WTC11 (cell line): ENCODE measurements around the gene POM121C. TPM values are rescaled to one million over a fixed set of nuclear protein-coding genes. Genes with fewer than 3 reads are reported as not detected.
A peak's percentile ranks its signal among the peaks of the same experiment; 100 is the strongest.

ENCODE experiments used
- ATAC-seq: fragments of 200-7000 bp; cut with Tn5 transposase; 2 replicates; pipeline ENCODE4 v1.10.0; 2021; ENCODE audit warnings: mild to moderate bottlenecking, moderate library complexity
- CTCF ChIA-PET: fragments of 300-600 bp; sonication (Branson Sonifier 250); formaldehyde crosslinking; loops from one replicate; lab custom pipeline; 2021; ENCODE audit warnings: antibody characterized with exemption; lab: Charles Lee
- POLR2A ChIA-PET: fragments of 350-600 bp; sonication (Branson Sonifier 250); formaldehyde crosslinking; loops from one replicate; lab custom pipeline; 2021; ENCODE audit warnings: antibody characterized with exemption; lab: Charles Lee
- DNase-seq: peaks from one replicate; pipeline ENCODE4 v3.0.0; 2021; ENCODE audit warnings: low spot score
- H3K27ac Mint-ChIP-seq: 2 replicates; pipeline ENCODE4 v1.8.0; 2021; ENCODE audit warnings: mixed read lengths
- H3K27me3 Mint-ChIP-seq: 2 replicates; pipeline ENCODE4 v1.8.0; 2021; ENCODE audit warnings: low read depth, mild to moderate bottlenecking, moderate library complexity, mixed read lengths
- H3K36me3 Mint-ChIP-seq: 2 replicates; pipeline ENCODE4 v1.8.0; 2021; ENCODE audit warnings: mixed read lengths
- H3K4me1 Mint-ChIP-seq: 2 replicates; pipeline ENCODE4 v1.8.0; 2022; ENCODE audit warnings: mixed read lengths
- H3K4me3 Mint-ChIP-seq: 2 replicates; pipeline ENCODE4 v1.8.0; 2021; ENCODE audit warnings: mild to moderate bottlenecking, moderate library complexity, mixed read lengths
- H3K9me3 Mint-ChIP-seq: 2 replicates; pipeline ENCODE4 v1.8.0; 2021; ENCODE audit warnings: mixed read lengths
- CBFB ChIP-seq: sonication (generic); formaldehyde crosslinking; IDR thresholded peaks from 2 replicates; pipeline ENCODE4 v1.8.1; 2022; ENCODE audit warnings: mild to moderate bottlenecking, low read depth, missing genetic modification reagents
- ELF4 ChIP-seq: sonication (generic); formaldehyde crosslinking; IDR thresholded peaks from 2 replicates; pipeline ENCODE4 v1.8.1; 2022; ENCODE audit warnings: low read depth, mild to moderate bottlenecking, moderate library complexity, missing genetic modification reagents
- FOXK1 ChIP-seq: sonication (generic); formaldehyde crosslinking; IDR thresholded peaks from 2 replicates; pipeline ENCODE4 v1.8.0; 2022; ENCODE audit warnings: mild to moderate bottlenecking, moderate library complexity, missing genetic modification reagents
- GRHL2 ChIP-seq: fragments of 250-450 bp; sonication (Bioruptor Pico); IDR thresholded peaks from 2 replicates; pipeline ENCODE4 v1.8.0; 2022; ENCODE audit warnings: mild to moderate bottlenecking, moderate library complexity; ENCODE audit not compliant: insufficient replicate concordance, severe bottlenecking
- JUN ChIP-seq: sonication (generic); formaldehyde crosslinking; IDR thresholded peaks from 2 replicates; pipeline ENCODE4 v1.8.0; 2023; ENCODE audit warnings: mild to moderate bottlenecking, missing genetic modification reagents
- MYBL2 ChIP-seq: sonication (generic); formaldehyde crosslinking; IDR thresholded peaks from 2 replicates; pipeline ENCODE4 v1.8.1; 2023; ENCODE audit warnings: mild to moderate bottlenecking, moderate library complexity, missing genetic modification reagents
- NFATC4 ChIP-seq: fragments of 250-450 bp; sonication (Bioruptor Pico); IDR thresholded peaks from 2 replicates; pipeline ENCODE4 v1.9.0; 2021; ENCODE audit warnings: mild to moderate bottlenecking
- NR1H2 ChIP-seq: sonication (generic); formaldehyde crosslinking; IDR thresholded peaks from 2 replicates; pipeline ENCODE4 v1.9.0; 2021; ENCODE audit warnings: mild to moderate bottlenecking, moderate library complexity, missing genetic modification reagents
- NR2C2 ChIP-seq: sonication (generic); formaldehyde crosslinking; IDR thresholded peaks from 2 replicates; pipeline ENCODE4 v1.8.0; 2022; ENCODE audit warnings: mild to moderate bottlenecking, missing genetic modification reagents
- SOX15 ChIP-seq: fragments of 250-450 bp; sonication (Bioruptor Pico); IDR thresholded peaks from 2 replicates; pipeline ENCODE4 v1.9.0; 2021; ENCODE audit warnings: mild to moderate bottlenecking
- ZNF121 ChIP-seq: sonication (generic); formaldehyde crosslinking; IDR thresholded peaks from 2 replicates; pipeline ENCODE4 v1.8.0; 2023; ENCODE audit warnings: missing genetic modification reagents
- ZNF219 ChIP-seq: sonication (generic); formaldehyde crosslinking; IDR thresholded peaks from 2 replicates; pipeline ENCODE4 v1.8.0; 2023; ENCODE audit warnings: missing genetic modification reagents, mild to moderate bottlenecking, borderline replicate concordance
- ZNF263 ChIP-seq: sonication (generic); formaldehyde crosslinking; IDR thresholded peaks from 2 replicates; pipeline ENCODE4 v1.8.1; 2022; ENCODE audit warnings: low read depth, mild to moderate bottlenecking, moderate library complexity, missing genetic modification reagents
- ZNF671 ChIP-seq: fragments of 250-450 bp; sonication (Bioruptor Pico); IDR thresholded peaks from 2 replicates; pipeline ENCODE4 v1.8.0; 2021; ENCODE audit warnings: mild to moderate bottlenecking
- total RNA-seq: library from RNA; stranded (reverse); gene quantifications from 3 replicates; pipeline ENCODE4 v1.2.3, GENCODE V29; 2021
- TF ChIP-seq, protein P1 (sequence below): sonication (generic); formaldehyde crosslinking; conservative IDR thresholded peaks from 2 replicates; pipeline ENCODE4 v1.8.1; 2023; ENCODE audit warnings: mild to moderate bottlenecking, low read depth, missing genetic modification reagents, moderate library complexity
- TF ChIP-seq, protein P2 (sequence below): sonication (generic); formaldehyde crosslinking; IDR thresholded peaks from 2 replicates; pipeline ENCODE4 v1.8.1; 2022; ENCODE audit warnings: missing genetic modification reagents, borderline replicate concordance
- TF ChIP-seq, protein P3 (sequence below): fragments of 250-450 bp; sonication (Bioruptor Pico); IDR thresholded peaks from 2 replicates; pipeline ENCODE4 v1.9.0; 2021; ENCODE audit warnings: mild to moderate bottlenecking
- TF ChIP-seq, protein P4 (sequence below): fragments of 250-450 bp; sonication (Bioruptor Pico); IDR thresholded peaks from 2 replicates; pipeline ENCODE4 v1.9.0; 2021; ENCODE audit warnings: mild to moderate bottlenecking, borderline replicate concordance

POM121C gene
- total RNA-seq, 1 experiment from 2014 or later: 52.7 TPM

DNA sequence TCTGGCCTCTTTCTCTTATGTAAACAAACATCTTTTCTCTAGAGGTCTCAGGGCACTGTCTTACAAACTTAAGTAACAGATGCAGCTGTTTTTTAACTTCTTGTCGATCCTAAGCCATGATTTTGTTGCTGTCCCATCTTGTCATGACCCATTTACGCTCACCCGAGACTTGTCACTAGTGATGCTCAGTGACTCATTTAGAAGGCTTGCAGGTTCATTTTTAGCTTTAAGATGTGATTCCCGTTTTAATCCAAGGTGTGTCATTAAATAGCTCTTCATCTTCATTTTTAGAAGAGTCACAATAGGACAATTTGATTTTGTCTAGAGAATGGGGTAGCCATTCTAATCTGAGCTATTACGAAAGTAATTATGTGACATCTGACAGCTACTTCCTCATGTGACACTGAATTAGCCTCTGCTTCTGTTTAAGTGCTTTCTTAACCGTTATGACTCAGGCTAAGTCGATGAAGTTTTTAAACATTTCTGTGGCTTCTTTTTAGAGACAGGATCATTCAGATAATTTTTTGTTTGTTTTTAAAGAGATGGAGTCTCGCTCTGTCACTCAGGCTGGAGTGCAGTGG is 48.7 kb upstream of the POM121C start (continued):
- TF ChIP-seq, protein P1, sequence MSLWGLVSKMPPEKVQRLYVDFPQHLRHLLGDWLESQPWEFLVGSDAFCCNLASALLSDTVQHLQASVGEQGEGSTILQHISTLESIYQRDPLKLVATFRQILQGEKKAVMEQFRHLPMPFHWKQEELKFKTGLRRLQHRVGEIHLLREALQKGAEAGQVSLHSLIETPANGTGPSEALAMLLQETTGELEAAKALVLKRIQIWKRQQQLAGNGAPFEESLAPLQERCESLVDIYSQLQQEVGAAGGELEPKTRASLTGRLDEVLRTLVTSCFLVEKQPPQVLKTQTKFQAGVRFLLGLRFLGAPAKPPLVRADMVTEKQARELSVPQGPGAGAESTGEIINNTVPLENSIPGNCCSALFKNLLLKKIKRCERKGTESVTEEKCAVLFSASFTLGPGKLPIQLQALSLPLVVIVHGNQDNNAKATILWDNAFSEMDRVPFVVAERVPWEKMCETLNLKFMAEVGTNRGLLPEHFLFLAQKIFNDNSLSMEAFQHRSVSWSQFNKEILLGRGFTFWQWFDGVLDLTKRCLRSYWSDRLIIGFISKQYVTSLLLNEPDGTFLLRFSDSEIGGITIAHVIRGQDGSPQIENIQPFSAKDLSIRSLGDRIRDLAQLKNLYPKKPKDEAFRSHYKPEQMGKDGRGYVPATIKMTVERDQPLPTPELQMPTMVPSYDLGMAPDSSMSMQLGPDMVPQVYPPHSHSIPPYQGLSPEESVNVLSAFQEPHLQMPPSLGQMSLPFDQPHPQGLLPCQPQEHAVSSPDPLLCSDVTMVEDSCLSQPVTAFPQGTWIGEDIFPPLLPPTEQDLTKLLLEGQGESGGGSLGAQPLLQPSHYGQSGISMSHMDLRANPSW (CRISPR knock-in tag): no peak

DNA sequence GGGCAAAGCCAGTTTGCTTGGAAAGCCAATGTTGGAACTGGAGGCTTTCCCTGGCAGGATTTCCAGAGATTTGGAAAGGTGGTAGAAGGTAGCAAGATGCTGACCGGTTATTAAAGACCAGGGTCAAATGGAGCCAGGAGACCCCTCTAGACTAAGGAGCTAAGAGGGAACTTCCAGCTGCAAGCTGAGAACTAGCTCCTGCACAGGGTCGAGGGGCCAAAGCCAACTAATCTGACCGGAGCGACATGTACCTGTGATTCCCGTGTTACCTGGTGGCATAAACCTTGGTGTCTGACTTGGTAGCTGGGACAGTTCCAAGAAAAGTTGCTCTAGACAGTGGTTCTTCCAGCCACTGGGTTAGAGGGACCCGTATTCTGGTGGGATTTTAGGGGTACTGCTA is 47.8 kb upstream of the POM121C start:
- ATAC-seq (no peak), DNase-seq (no peak)
- ChIA-PET POLR2A (no interaction called here), CTCF (no interaction called here)
- peaks cover 29% of the 10 kb centered on the region for H3K36me3 Mint-ChIP-seq
- no peaks in the 10 kb centered on the region for H3K9me3 Mint-ChIP-seq
- no peak overlapping the region for H3K4me3 Mint-ChIP-seq
- peak overlapping the region; percentile 5; the same call in 1 of the 2 replicates for H3K27ac Mint-ChIP-seq
- no peaks in the 10 kb centered on the region for H3K27me3 Mint-ChIP-seq
- TF ChIP-seq MYBL2 (no peak), SOX15 (CRISPR knock-in tag) (no peak), NR2C2 (CRISPR knock-in tag) (no peak)
- H3K4me1 Mint-ChIP-seq: peaks cover 3% of the 10 kb centered on the region; the same call in 1 of the 2 replicates

DNA sequence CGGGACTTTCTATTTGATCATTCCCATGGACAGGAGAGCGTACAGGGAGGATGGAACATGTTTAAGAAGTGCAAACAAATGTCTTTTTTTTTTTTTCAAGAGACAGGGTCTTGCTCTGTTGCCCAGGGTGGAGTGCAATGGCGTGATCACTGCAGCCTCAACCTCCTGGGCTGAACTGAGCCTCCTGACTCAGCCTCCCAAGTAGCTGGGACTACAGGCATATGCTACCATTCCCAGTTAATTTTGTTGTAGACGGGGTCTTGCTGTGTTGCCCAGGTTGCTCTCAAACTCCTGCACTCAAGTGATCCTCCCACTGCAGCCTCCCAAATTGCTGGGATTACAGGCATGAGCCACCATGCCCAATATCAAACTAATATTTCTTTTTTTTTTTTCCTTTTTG is 46.5 kb upstream of the POM121C start:
- ATAC-seq (no peak), DNase-seq (no peak)
- H3K27me3 Mint-ChIP-seq: no peaks in the 10 kb centered on the region
- ChIA-PET CTCF (no interaction called here), POLR2A (no interaction called here)
- no peaks in the 10 kb centered on the region for H3K9me3 Mint-ChIP-seq
- H3K27ac Mint-ChIP-seq: no peak overlapping the region
- no peak overlapping the region for H3K4me3 Mint-ChIP-seq
- TF ChIP-seq, protein P2, sequence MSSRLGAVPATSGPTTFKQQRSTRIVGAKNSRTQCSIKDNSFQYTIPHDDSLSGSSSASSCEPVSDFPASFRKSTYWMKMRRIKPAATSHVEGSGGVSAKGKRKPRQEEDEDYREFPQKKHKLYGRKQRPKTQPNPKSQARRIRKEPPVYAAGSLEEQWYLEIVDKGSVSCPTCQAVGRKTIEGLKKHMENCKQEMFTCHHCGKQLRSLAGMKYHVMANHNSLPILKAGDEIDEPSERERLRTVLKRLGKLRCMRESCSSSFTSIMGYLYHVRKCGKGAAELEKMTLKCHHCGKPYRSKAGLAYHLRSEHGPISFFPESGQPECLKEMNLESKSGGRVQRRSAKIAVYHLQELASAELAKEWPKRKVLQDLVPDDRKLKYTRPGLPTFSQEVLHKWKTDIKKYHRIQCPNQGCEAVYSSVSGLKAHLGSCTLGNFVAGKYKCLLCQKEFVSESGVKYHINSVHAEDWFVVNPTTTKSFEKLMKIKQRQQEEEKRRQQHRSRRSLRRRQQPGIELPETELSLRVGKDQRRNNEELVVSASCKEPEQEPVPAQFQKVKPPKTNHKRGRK (CRISPR knock-in tag): no peak
- peak; percentile 81 for TF ChIP-seq ZNF121 (CRISPR knock-in tag)
- peaks cover 19% of the 10 kb centered on the region for H3K36me3 Mint-ChIP-seq
- H3K4me1 Mint-ChIP-seq: peaks cover 6% of the 10 kb centered on the region

DNA sequence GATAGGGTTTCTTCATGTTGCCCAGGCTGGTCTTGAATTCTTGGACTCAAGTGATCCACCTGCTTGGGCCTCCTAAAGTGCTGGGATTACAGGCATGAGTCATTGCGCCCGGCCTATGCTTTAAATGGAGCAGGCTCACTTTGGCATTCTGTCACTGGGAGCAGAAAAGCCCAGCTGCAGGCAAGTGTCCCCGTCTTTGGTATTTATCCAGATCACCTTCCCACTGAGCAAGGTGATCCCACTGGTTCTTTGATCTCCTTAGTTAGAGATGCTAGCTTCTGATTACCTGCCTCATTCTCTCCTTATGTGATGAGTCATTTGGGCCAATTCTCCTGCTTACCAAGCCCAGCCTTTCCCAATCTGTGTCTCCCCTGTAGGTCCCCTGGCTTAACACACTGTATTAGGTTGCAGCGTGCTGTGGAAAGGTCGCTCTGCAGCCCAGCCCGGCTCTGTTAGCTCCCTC is 45.3 kb upstream of the POM121C start:
- Mint-ChIP-seq H3K4me1 (peaks cover 12% of the 10 kb centered on the region), H3K9me3 (no peaks in the 10 kb centered on the region), H3K4me3 (no peak overlapping the region), H3K36me3 (peaks cover 9% of the 10 kb centered on the region), H3K27ac (peak overlapping the region; percentile 59; the same call in 1 of the 2 replicates), H3K27me3 (no peaks in the 10 kb centered on the region)
- ChIA-PET POLR2A (interaction anchor here (0.6 to 1.1 kb wide), 2 partner anchors 448 to 516 kb away, joined by 3 to 6 read pairs; partner anchors contain the start of gene STYXL1), CTCF (interaction anchor here (0.6 kb wide), 2 partner anchors 28 to 231 kb away, joined by 3 read pairs; no protein-coding TSS in a partner anchor)
- peak; percentile 18 for DNase-seq
- ATAC-seq: peak; percentile 9
- TF ChIP-seq ELF4 (CRISPR knock-in tag) (no peak), CBFB (CRISPR knock-in tag) (no peak), ZNF263 (no peak), ZNF671 (CRISPR knock-in tag) (no peak), NFATC4 (no peak), JUN (no peak), NR1H2 (CRISPR knock-in tag) (no peak), ZNF219 (CRISPR knock-in tag) (no peak), GRHL2 (CRISPR knock-in tag) (no peak), FOXK1 (no peak)
- TF ChIP-seq, protein P3, sequence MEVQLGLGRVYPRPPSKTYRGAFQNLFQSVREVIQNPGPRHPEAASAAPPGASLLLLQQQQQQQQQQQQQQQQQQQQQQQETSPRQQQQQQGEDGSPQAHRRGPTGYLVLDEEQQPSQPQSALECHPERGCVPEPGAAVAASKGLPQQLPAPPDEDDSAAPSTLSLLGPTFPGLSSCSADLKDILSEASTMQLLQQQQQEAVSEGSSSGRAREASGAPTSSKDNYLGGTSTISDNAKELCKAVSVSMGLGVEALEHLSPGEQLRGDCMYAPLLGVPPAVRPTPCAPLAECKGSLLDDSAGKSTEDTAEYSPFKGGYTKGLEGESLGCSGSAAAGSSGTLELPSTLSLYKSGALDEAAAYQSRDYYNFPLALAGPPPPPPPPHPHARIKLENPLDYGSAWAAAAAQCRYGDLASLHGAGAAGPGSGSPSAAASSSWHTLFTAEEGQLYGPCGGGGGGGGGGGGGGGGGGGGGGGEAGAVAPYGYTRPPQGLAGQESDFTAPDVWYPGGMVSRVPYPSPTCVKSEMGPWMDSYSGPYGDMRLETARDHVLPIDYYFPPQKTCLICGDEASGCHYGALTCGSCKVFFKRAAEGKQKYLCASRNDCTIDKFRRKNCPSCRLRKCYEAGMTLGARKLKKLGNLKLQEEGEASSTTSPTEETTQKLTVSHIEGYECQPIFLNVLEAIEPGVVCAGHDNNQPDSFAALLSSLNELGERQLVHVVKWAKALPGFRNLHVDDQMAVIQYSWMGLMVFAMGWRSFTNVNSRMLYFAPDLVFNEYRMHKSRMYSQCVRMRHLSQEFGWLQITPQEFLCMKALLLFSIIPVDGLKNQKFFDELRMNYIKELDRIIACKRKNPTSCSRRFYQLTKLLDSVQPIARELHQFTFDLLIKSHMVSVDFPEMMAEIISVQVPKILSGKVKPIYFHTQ (CRISPR knock-in tag): no peak
- TF ChIP-seq, protein P4, sequence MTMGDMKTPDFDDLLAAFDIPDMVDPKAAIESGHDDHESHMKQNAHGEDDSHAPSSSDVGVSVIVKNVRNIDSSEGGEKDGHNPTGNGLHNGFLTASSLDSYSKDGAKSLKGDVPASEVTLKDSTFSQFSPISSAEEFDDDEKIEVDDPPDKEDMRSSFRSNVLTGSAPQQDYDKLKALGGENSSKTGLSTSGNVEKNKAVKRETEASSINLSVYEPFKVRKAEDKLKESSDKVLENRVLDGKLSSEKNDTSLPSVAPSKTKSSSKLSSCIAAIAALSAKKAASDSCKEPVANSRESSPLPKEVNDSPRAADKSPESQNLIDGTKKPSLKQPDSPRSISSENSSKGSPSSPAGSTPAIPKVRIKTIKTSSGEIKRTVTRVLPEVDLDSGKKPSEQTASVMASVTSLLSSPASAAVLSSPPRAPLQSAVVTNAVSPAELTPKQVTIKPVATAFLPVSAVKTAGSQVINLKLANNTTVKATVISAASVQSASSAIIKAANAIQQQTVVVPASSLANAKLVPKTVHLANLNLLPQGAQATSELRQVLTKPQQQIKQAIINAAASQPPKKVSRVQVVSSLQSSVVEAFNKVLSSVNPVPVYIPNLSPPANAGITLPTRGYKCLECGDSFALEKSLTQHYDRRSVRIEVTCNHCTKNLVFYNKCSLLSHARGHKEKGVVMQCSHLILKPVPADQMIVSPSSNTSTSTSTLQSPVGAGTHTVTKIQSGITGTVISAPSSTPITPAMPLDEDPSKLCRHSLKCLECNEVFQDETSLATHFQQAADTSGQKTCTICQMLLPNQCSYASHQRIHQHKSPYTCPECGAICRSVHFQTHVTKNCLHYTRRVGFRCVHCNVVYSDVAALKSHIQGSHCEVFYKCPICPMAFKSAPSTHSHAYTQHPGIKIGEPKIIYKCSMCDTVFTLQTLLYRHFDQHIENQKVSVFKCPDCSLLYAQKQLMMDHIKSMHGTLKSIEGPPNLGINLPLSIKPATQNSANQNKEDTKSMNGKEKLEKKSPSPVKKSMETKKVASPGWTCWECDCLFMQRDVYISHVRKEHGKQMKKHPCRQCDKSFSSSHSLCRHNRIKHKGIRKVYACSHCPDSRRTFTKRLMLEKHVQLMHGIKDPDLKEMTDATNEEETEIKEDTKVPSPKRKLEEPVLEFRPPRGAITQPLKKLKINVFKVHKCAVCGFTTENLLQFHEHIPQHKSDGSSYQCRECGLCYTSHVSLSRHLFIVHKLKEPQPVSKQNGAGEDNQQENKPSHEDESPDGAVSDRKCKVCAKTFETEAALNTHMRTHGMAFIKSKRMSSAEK: no peak
